WERI-Rb-1 (cell line): ENCODE measurements around the gene TFDP2.
A peak's percentile ranks its signal among the peaks of the same experiment; 100 is the strongest.
"Not testable (repeated sequence)": the region's sequence is repeated elsewhere in the genome, so short reads cannot be mapped to it uniquely, and the experiment has no call there.

ENCODE experiments used
- DNase-seq: peaks from one replicate; pipeline ENCODE4 v3.0.0-alpha.2; 2020
- H3K27ac ChIP-seq: fragments of 250-450 bp; sonication (Bioruptor Pico); 2 replicates; pipeline ENCODE4 v1.5.1; 2020; ENCODE audit warnings: mild to moderate bottlenecking, moderate library complexity
- H3K27me3 ChIP-seq: fragments of 250-450 bp; sonication (Bioruptor Pico); 2 replicates; pipeline ENCODE4 v1.5.1; 2021; ENCODE audit warnings: mild to moderate bottlenecking, low read depth, moderate library complexity; ENCODE audit not compliant: insufficient read depth, severe bottlenecking
- H3K36me3 ChIP-seq: fragments of 250-450 bp; sonication (Bioruptor Pico); 2 replicates; pipeline ENCODE4 v1.5.1; 2020; ENCODE audit warnings: mild to moderate bottlenecking, moderate library complexity
- H3K4me3 ChIP-seq: 2 replicates; pipeline ENCODE4 v1.5.1; 2011; ENCODE audit warnings: low read depth, mild to moderate bottlenecking, control low read depth, low read length
- H3K9me3 ChIP-seq: fragments of 250-450 bp; sonication (Bioruptor Pico); 2 replicates; pipeline ENCODE4 v1.5.1; 2021; ENCODE audit warnings: mild to moderate bottlenecking, moderate library complexity; ENCODE audit not compliant: severe bottlenecking
- CTCF ChIP-seq: IDR thresholded peaks from 2 replicates; pipeline ENCODE4 v1.5.1; 2011; ENCODE audit warnings: low read depth, mild to moderate bottlenecking, control low read depth, inconsistent platforms, low read length

Gene TFDP2

GRCh38 chr3:141921316-141921715 lies 228.0 kb downstream of the TFDP2 start:
- TF ChIP-seq CTCF: no peak
- Histone ChIP-seq H3K36me3 (peaks cover 29% of the 10 kb centered on the region), H3K27ac (no peak overlapping the region), H3K4me3 (no peak overlapping the region), H3K9me3 (no peaks in the 10 kb centered on the region), H3K27me3 (no peaks in the 10 kb centered on the region)
- DNase-seq: no peak

DNA sequence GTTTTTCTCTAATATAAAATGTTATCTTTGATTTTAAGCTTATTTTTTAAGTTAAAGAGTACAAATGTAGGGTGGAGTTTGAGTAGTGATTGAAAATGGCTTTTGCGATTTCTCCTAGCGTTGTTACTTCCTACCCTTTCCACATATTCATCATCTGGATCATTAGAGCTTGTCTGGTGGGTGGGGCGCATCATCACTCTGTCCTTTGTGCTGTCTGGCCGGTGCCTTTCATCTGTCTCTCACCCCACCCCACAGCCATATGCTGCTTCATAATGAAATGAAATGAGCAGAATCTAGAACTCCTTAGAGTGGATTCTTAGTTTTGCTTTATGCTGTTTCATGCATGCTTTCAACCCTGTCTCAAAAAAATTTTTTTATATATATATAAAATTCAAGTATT lies 228.6 kb downstream of the TFDP2 start:
- peaks cover 29% of the 10 kb centered on the region for H3K36me3 ChIP-seq
- peak; percentile 18 for DNase-seq
- no peak overlapping the region for H3K4me3 ChIP-seq

GRCh38 chr3:141915766-141916165 lies 233.6 kb downstream of the TFDP2 start:
- Histone ChIP-seq H3K4me3 (no peak overlapping the region), H3K9me3 (no peaks in the 10 kb centered on the region), H3K27ac (no peak overlapping the region), H3K27me3 (no peaks in the 10 kb centered on the region), H3K36me3 (peaks cover 44% of the 10 kb centered on the region)
- TF ChIP-seq CTCF: no peak
- DNase-seq: no peak

More for the DNA sequence above, 228.6 kb downstream of the TFDP2 start:
- H3K27me3 ChIP-seq: no peaks in the 10 kb centered on the region
- no peak for TF ChIP-seq CTCF
- H3K27ac ChIP-seq: no peak overlapping the region
- H3K9me3 ChIP-seq: no peaks in the 10 kb centered on the region

DNA sequence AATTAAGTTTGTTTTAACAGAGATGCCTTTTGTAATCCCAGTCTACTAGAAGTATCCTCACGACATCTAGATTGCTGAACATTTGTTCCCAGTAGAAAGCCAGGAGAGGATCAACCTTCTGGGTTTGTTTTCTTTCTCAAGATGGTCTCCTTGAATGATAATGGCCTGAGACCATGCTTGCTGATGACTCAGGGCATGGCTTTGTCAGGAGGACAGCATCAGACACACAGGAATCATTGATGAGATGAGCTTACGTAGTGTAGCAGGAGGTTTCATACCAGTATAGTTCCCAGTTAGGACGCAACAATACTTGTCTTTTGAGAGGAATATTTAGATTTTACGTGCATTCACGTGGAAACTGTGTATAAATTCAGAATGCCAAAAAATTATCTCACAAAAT lies 234.3 kb downstream of the TFDP2 start:
- peaks cover 40% of the 10 kb centered on the region for H3K36me3 ChIP-seq
- H3K4me3 ChIP-seq: no peak overlapping the region
- no peaks in the 10 kb centered on the region for H3K27me3 ChIP-seq
- H3K27ac ChIP-seq: no peak overlapping the region
- no peaks in the 10 kb centered on the region for H3K9me3 ChIP-seq
- no peak for DNase-seq
- TF ChIP-seq CTCF: no peak

DNA sequence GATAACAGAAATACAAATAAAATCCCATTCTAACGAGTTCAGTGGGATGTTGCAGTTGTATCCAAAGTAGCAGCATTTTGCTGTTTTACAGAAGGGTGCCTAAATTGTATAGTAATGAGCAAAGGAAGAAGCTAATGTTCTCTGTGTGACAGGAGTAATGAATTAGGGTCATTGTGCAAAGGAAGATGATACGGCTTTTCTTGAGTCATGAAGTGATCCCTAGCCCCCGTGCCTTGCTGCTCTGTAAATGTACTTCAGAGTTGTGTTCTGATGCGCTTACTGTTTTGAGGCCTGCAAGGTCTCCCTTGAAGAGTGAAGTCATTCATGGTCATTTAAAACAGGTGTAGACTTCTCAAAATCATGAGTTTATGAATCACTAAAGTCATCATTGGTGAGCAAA lies 235.0 kb downstream of the TFDP2 start:
- Histone ChIP-seq H3K4me3 (no peak overlapping the region), H3K9me3 (no peaks in the 10 kb centered on the region), H3K27ac (no peak overlapping the region), H3K27me3 (no peaks in the 10 kb centered on the region), H3K36me3 (peaks cover 40% of the 10 kb centered on the region)
- no peak for TF ChIP-seq CTCF
- DNase-seq: no peak

DNA sequence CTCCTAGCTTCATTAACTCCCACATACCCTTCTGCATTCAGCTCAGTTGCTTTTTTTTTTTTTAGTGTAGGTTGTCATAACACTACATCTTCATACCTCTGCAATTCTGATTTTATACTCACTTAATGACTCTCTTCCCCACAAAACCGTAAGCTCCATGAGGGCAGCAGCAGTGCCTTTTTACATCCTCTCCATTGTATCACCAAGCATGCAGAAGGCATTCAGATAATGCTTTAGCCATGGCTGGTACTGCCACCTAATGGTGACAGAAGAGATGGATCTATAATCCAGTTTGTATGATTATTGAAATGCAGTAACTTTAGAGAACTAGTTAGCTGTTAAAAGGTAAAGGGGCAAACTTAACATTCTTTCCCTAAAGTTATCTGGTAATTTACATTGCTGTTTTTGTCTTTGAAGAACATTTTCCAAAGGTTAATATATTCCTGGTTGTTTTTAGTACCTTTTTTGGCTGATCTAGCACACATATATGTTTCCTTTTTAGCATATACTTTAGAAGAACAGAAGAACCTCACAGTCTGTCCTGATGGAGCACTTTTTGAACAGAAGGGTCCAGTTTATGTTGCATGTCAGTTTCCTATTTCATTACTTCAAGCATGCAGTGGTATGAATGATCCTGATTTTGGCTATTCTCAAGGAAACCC lies 236.1 kb downstream of the TFDP2 start:
- TF ChIP-seq CTCF: peak; percentile 57
- no peaks in the 10 kb centered on the region for H3K27me3 ChIP-seq
- H3K36me3 ChIP-seq: peaks cover 45% of the 10 kb centered on the region
- peak; percentile 32 for DNase-seq
- H3K9me3 ChIP-seq: no peaks in the 10 kb centered on the region
- no peak overlapping the region for H3K27ac ChIP-seq
- no peak overlapping the region for H3K4me3 ChIP-seq

- H3K27me3 ChIP-seq, H3K9me3 ChIP-seq, H3K27ac ChIP-seq, DNase-seq, H3K4me3 ChIP-seq: not testable (repeated sequence)
- peaks cover 52% of the 10 kb centered on the region for H3K36me3 ChIP-seq
These were observed 239.4 kb downstream of the TFDP2 start for GRCh38 chr3:141909986-141910385.
